ENCODE data around the gene AAR2. TPM values are rescaled to one million over a fixed set of nuclear protein-coding genes. Genes with fewer than 3 reads are reported as not detected.

AAR2 gene
- total RNA-seq, 1 donor from 2014 or later, result 23.8 TPM

DNA sequence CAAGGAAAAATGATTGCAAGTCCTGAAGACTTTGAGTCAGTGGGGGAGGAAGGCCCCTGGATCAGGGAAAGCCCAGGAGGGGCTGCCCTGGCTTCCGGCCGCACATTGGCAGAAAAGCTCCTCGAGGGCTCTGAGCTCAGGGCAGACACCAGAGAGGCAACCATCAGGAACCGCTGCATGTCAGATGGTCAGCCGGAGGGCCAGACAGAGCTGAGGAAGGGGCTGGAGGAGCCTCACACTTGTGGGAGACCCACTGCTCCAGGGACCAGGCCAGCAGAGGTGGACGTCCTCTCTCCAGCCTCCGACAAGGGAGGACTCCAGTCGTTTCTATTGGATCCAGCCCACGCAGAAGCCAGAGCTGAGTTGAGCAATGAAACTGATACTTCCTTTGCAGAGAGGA lies 30.2 kb upstream of the AAR2 start:
- H3K4me3 ChIP-seq, result no peak overlapping the region
- H3K36me3 ChIP-seq, result peaks cover 0 to 33% of the 10 kb centered on the region in 2 donors
- no peak overlapping the region for H3K27ac ChIP-seq
- TF ChIP-seq POLR2A (IDR thresholded peaks at IDR 0.05) (no peak), POLR2AphosphoS5 (IDR thresholded peaks at IDR 0.05; ENCODE audit: insufficient read depth in 1 of 2, low read depth in 1 of 2) (no peak)
- TF ChIP-seq, protein P1, sequence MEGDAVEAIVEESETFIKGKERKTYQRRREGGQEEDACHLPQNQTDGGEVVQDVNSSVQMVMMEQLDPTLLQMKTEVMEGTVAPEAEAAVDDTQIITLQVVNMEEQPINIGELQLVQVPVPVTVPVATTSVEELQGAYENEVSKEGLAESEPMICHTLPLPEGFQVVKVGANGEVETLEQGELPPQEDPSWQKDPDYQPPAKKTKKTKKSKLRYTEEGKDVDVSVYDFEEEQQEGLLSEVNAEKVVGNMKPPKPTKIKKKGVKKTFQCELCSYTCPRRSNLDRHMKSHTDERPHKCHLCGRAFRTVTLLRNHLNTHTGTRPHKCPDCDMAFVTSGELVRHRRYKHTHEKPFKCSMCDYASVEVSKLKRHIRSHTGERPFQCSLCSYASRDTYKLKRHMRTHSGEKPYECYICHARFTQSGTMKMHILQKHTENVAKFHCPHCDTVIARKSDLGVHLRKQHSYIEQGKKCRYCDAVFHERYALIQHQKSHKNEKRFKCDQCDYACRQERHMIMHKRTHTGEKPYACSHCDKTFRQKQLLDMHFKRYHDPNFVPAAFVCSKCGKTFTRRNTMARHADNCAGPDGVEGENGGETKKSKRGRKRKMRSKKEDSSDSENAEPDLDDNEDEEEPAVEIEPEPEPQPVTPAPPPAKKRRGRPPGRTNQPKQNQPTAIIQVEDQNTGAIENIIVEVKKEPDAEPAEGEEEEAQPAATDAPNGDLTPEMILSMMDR (IDR thresholded peaks at IDR 0.05), result no peak
- H3K4me1 ChIP-seq, result no peaks in the 10 kb centered on the region
- H3K9me3 ChIP-seq, result no peaks in the 10 kb centered on the region
- intact Hi-C loops (cut with DNase I), result no loop called here
- no peaks in the 10 kb centered on the region for H3K27me3 ChIP-seq
- DNase-seq (ENCODE audit: extremely low spot score in 2 of 2), result no peak

DNA sequence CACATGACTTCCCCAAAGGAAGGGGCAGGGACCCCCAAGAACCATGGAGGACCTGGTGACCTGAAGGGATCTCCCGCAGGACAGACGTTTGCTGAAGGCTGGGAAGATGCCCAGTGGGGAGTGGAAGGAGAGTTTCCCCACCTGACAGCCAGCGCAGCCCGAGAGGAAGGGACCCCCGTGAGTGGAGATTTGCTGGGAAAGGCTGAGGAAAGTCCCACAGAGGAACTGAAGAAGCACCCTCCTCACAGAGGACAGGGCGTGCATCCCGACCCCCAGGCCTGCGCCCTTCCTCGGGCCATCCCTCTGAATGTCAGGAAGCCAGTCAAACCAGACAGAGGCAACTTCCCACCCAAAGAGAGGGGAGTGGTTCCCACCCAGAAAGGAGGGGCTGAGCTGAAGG lies 29.6 kb upstream of the AAR2 start:
- H3K4me1 ChIP-seq, result no peaks in the 10 kb centered on the region
- TF ChIP-seq POLR2AphosphoS5 (IDR thresholded peaks at IDR 0.05; ENCODE audit: insufficient read depth in 1 of 2, low read depth in 1 of 2) (no peak), POLR2A (IDR thresholded peaks at IDR 0.05) (no peak)
- TF ChIP-seq, protein P1 (IDR thresholded peaks at IDR 0.05), result no peak
- no peak for DNase-seq (ENCODE audit: extremely low spot score in 2 of 2)
- no peak overlapping the region for H3K4me3 ChIP-seq
- intact Hi-C loops (cut with DNase I), result no loop called here
- H3K27ac ChIP-seq, result no peak overlapping the region
- no peaks in the 10 kb centered on the region for H3K9me3 ChIP-seq
- H3K27me3 ChIP-seq, result no peaks in the 10 kb centered on the region
- H3K36me3 ChIP-seq, result peaks cover 0 to 38% of the 10 kb centered on the region in 2 donors

DNA sequence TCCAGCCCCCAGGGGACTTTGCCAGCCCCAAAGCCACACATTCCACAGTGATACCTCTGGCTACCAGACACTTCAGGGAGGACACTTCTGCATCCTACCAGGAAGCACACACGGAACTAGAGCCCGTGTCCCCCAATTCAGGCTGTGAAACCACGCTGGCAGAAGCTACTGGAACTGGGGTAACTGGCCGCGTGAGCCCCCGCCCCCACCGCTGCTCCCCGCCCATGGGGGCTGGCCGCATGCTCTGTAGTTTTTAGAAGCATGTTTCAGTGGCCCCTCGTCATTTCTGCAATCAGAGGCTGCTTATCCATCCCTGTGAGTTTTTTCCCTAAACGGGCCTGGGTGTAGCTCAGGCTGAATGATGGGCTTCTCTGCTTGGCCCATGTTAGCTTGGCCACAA lies 28.7 kb upstream of the AAR2 start:
- Histone ChIP-seq H3K4me1 (no peaks in the 10 kb centered on the region), H3K9me3 (no peaks in the 10 kb centered on the region), H3K27me3 (no peaks in the 10 kb centered on the region), H3K36me3 (peaks cover 0 to 46% of the 10 kb centered on the region in 2 donors), H3K27ac (no peak overlapping the region), H3K4me3 (no peak overlapping the region)
- intact Hi-C loops (cut with DNase I), result no loop called here
- no peak for DNase-seq (ENCODE audit: extremely low spot score in 2 of 2)
- TF ChIP-seq, protein P1 (IDR thresholded peaks at IDR 0.05), result no peak
- TF ChIP-seq POLR2A (IDR thresholded peaks at IDR 0.05) (no peak), POLR2AphosphoS5 (IDR thresholded peaks at IDR 0.05; ENCODE audit: insufficient read depth in 1 of 2, low read depth in 1 of 2) (no peak)

DNA sequence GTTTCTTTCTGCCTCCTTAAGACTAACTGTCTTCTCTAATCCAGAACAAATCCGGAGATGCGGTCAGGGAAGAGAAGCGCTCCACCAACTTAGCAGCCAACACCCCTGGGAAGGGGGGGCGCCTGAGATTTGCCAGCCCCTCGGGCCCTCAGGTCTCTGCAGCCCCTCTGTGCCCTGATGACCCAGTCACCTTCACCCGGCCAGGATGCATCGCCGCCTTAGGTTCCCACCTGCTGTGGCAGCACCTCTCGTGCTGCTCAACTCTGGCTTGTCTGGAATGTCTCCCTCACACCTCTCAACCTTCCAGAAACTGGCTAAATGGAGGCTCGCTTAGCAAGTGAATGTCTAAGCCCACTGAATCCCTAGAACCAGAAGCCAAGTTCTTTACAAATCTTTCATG lies 28.0 kb upstream of the AAR2 start:
- Histone ChIP-seq H3K9me3 (no peaks in the 10 kb centered on the region), H3K36me3 (peaks cover 0 to 47% of the 10 kb centered on the region in 2 donors), H3K27me3 (no peaks in the 10 kb centered on the region), H3K27ac (no peak overlapping the region), H3K4me1 (no peaks in the 10 kb centered on the region), H3K4me3 (no peak overlapping the region)
- no peak for TF ChIP-seq POLR2A (IDR thresholded peaks at IDR 0.05)
- no peak for TF ChIP-seq POLR2AphosphoS5 (IDR thresholded peaks at IDR 0.05; ENCODE audit: insufficient read depth in 1 of 2, low read depth in 1 of 2)
- TF ChIP-seq, protein P1 (IDR thresholded peaks at IDR 0.05), result no peak
- intact Hi-C loops (cut with DNase I), result no loop called here
- no peak for DNase-seq (ENCODE audit: extremely low spot score in 2 of 2)

DNA sequence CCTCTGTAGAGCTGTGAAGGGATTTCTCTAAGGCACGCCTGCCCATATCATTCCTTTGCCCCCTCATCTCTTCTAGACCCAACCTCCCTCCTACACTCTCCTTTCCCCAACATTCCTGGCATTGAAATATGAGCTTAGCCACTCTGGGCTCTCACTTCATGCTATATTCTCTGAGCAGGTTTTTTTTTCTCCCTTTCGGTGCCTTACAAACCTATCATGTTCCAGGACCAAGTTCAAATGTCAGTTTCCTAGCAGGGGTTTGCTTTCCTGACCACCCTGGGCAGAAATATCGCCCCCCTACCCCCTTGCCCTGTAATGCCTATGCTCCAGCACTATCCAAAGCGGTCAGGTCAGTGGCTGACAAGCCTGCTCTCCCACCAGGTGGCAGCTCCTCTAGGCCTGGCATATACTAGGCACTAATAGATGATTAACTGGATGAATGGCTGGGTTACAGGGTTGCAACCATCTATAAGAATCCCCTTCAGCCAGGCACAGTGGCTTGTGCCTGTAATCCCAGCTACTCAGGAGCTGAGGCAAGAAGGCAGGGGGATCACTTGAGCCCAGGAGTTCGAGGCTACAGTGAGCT lies 25.7 kb upstream of the AAR2 start:
- intact Hi-C loops (cut with DNase I), result no loop called here
- Histone ChIP-seq H3K9me3 (no peaks in the 10 kb centered on the region), H3K4me3 (no peak overlapping the region), H3K4me1 (no peaks in the 10 kb centered on the region), H3K36me3 (peaks cover 0 to 57% of the 10 kb centered on the region in 2 donors), H3K27me3 (no peaks in the 10 kb centered on the region), H3K27ac (no peak overlapping the region)
- no peak for DNase-seq (ENCODE audit: extremely low spot score in 2 of 2)
- TF ChIP-seq, protein P1 (IDR thresholded peaks at IDR 0.05), result no peak
- no peak for TF ChIP-seq POLR2A (IDR thresholded peaks at IDR 0.05)
- TF ChIP-seq POLR2AphosphoS5 (IDR thresholded peaks at IDR 0.05; ENCODE audit: insufficient read depth in 1 of 2, low read depth in 1 of 2), result no peak
